Measurements from ENCODE around the gene TRIM50.
"Not testable (repeated sequence)": the region's sequence is repeated elsewhere in the genome, so short reads cannot be mapped to it uniquely, and the experiment has no call there.

Gene TRIM50

DNA sequence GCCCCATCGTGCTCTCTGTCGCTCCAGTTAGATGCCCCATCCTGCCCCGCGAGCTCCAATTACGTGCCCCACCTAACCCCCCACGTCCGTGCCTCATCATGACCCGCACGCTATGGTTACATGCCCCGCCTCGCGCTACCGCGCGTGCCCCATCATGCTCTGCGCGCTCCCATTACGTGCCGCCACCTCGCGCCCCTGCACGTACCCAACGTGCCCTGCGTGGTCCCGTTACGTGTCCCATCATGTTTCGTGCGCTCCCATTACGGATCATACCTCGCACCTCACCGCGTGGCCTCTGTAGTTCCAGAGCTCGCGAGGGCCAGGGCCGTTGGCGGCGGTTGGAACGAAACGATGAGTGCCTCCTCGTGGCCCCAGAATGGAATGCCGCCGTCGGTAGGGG is at the start of gene TRIM50, which contains the start of gene FKBP6:
TSS of gene TRIM50 (minus strand) at position 161 of the 400 bp plus-strand sequence. CDS start 3,295 bp downstream, outside the sequence.
TSS of gene FKBP6 (plus strand) at position 240 of the 400 bp plus-strand sequence. CDS start 268 bp downstream, outside the sequence.
- TF ChIP-seq GATA3, GATA2 (IDR thresholded peaks at IDR 0.05; ENCODE audit: low read depth, low read length): not testable (repeated sequence)

DNA sequence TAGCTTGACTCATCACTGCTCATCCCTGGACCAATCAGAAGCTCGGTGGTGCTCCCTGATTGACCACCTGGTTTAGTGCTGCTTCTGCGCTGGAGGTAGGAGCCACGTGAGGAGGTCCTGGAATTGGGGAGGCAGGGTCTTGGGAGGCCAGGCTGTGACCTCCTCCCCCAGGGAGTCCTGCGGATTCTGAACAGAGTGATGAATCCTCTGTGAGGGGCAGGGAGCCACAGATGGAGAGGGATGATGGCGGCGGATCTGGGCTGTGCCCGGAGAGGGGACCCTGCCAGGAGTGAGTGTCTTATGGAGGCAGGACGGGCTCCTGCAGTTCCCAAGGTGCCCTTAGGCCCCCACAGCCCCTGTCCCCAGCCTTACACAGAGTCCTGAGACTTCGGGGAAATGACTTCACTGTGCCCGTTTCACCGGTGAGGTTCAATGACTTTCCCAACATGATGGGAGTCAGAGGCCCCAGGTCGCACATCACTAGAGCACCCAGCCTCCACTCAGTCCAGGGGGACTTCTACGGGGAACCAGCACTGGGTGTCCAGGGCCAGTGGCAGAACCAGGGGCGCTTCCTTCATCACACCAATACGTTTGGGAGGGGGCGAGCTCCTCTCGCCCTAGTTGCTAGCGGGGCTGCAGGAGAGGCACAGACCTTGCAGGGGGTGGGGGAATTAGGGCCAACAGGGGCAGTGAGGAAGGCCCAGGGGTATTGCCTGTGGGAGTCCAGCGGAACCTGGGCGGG is 49.0 kb upstream of the TRIM50 start:
- TF ChIP-seq GATA3 (IDR thresholded peaks at IDR 0.05; ENCODE audit: low read depth, low read length) (no peak), GATA2 (IDR thresholded peaks at IDR 0.05; ENCODE audit: low read depth, low read length) (no peak)

DNA sequence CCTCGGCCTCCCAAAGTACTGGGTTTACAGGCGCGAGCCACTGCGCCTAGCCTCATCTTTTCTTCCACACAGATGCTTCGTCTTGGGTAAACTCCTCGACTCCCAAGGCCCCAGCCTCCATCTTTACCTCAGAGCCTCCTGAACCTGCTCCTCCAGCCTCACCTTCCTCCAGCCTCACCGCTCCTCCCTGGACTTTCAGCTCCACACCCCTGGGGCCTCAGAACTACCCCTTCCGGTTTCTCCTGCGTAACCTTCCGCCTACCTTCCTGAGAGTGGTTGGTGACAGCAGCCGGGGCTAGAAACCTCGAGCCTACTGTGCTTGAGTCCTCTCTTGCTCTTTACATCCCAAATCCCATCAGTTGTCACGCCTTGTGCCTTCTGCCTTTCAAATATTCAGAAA is 45.9 kb upstream of the TRIM50 start:
- TF ChIP-seq GATA2 (IDR thresholded peaks at IDR 0.05; ENCODE audit: low read depth, low read length), result no peak
- no peak for TF ChIP-seq GATA3 (IDR thresholded peaks at IDR 0.05; ENCODE audit: low read depth, low read length)

DNA sequence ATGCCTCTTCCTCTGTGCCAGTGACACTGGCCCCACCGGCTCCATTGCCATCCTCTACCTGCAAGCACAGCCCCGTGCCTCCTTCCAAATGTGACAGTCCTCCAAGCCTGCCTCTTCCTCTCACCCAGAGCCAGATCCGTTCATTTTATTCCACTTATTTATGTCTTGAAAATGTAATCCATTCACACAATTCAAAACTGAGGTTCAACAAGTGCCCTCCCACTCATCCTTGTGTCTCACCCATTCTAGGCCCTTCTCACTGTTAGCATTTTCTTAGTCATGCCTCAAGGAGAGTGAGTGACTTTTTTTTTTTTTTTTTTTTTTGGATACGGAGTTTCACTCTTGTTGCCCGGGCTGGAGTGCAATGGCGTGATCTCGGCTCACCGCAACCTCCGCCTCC is 41.7 kb upstream of the TRIM50 start:
- TF ChIP-seq GATA3 (IDR thresholded peaks at IDR 0.05; ENCODE audit: low read depth, low read length) (no peak), GATA2 (IDR thresholded peaks at IDR 0.05; ENCODE audit: low read depth, low read length) (no peak)

DNA sequence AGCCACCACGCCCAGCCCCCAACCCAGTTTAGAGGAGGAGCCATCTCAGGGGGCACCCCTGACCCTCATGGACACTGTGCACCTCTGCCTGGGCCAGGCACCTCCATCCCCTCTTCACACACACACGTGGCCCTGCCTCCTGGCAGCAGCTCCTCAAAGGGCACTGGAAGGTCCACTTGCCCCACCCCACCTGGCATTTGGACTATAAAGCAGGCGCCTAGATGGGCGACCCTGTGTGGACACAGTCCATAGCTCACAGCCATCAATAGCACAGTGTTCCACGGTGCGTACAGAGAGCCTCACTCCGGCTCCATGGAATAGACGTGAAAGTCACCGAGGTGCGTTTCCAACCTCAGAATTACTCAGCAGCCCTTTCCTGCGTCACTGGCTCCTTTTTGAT is 41.1 kb upstream of the TRIM50 start:
- no peak for TF ChIP-seq GATA2 (IDR thresholded peaks at IDR 0.05; ENCODE audit: low read depth, low read length)
- TF ChIP-seq GATA3 (IDR thresholded peaks at IDR 0.05; ENCODE audit: low read depth, low read length), result no peak

DNA sequence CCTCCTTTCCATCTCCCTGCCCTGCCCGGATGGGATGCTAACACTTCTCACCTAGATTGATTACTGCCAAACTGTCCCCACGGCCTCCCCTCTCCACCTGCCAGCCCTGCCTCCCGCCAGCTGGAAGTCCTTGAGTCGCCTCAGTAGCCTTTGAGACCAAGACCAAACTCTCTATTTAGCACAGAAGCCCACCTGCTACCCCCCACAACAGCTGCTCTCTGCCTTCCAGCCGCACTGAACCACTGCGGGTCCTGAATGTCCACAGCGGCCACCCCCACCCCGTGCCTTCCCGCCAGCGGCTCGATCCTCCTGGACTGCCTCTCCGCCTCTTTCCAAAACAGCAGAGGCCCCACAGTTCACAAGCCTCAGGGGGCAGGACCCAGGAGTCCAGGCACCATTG is 39.1 kb upstream of the TRIM50 start:
- TF ChIP-seq GATA2 (IDR thresholded peaks at IDR 0.05; ENCODE audit: low read depth, low read length), result no peak
- no peak for TF ChIP-seq GATA3 (IDR thresholded peaks at IDR 0.05; ENCODE audit: low read depth, low read length)

DNA sequence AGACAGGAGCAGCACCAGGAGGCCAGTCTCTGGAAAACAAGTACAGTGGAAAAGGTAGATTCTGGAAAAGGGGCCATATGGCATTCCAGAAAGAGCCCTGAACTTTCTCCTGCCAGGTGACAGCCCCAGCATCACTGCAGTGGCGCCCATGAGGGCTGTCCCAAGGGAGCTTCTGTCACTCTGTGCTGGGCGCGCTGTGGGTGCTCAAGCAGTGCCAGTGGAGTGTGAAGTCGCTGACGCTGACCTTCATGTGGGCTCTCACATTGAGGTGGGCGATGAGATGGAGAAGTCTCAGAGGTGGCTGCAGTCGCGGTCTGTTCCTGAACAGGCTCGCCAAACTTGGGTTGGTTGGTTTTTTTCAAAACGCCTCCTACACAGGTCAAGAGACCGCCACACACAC is 38.2 kb upstream of the TRIM50 start:
- TF ChIP-seq GATA3 (IDR thresholded peaks at IDR 0.05; ENCODE audit: low read depth, low read length) (no peak), GATA2 (IDR thresholded peaks at IDR 0.05; ENCODE audit: low read depth, low read length) (no peak)

DNA sequence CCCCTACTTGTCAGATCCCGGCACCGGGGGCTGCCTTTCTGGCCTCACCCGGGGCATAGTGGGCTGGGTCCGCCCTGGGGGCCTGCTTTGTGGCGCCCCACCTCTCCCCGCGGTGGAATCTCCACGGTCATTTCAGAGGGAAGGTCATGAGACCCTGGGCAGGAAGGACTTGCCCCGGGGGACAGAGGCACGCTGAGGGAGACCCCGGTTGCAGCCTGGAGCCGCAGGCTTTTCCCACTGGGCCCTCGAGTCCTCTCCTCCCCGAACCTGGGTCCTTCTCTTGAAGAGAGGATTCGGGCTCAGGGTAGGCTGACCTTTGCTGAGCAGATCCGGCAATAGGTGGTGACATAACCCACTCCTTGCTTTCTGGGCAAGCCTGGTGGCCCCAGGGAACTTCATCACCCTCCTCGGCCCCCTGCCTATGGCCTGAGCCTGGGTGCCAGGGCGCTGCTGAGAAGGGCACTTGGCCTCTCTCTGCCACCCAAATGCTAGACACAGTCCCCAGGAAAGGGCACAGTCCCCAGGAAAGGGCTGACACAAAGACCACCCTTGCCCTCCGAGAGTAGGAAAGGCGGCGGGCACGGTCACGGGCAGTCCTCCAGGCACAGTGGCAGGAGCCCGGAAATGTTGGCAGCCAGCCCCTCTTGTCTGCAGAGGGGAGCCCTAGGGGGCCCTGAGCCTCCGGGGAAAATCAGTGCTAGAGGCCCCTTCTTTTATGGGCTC is 36.3 kb upstream of the TRIM50 start:
- TF ChIP-seq GATA2 (IDR thresholded peaks at IDR 0.05; ENCODE audit: low read depth, low read length) (no peak), GATA3 (IDR thresholded peaks at IDR 0.05; ENCODE audit: low read depth, low read length) (no peak)

DNA sequence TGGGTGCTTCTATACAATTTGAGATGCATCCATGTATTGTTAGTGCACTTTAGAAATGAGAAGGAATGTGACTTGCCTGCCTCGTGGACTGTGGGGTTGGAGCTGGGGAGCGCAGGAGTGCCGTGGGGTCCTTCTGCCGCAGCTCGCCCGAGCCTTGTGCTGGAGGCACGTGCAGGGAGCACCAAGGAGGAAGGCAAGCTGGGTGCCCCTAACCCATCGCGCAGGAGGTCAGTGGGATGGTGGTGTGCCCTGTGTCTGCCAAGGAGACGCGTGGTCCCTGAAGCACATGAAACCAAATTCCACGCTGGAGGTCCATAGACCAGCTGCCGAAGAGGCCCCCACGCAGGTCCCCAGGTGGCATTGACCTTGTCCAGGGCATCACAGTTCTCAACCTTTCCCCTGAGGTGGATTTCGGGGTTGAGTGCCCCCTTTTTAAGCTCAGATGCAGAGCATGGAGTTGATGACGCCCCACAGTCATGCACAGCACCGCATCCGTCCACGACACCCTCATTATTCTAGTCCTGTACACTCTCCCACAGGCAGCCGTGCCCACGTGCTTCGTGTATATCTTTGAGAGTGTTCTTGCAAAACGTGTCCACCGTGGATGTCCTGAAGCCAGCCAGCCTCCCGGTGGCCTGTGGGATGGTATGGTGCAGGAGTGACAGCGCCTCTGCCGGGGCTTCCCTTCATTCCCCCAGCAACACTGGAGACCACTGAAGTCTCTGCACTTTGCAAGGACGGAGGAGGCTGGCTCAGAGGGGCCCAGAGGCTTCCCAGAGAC is 35.5 kb upstream of the TRIM50 start:
- TF ChIP-seq GATA3 (IDR thresholded peaks at IDR 0.05; ENCODE audit: low read depth, low read length), result no peak
- TF ChIP-seq GATA2 (IDR thresholded peaks at IDR 0.05; ENCODE audit: low read depth, low read length), result no peak

DNA sequence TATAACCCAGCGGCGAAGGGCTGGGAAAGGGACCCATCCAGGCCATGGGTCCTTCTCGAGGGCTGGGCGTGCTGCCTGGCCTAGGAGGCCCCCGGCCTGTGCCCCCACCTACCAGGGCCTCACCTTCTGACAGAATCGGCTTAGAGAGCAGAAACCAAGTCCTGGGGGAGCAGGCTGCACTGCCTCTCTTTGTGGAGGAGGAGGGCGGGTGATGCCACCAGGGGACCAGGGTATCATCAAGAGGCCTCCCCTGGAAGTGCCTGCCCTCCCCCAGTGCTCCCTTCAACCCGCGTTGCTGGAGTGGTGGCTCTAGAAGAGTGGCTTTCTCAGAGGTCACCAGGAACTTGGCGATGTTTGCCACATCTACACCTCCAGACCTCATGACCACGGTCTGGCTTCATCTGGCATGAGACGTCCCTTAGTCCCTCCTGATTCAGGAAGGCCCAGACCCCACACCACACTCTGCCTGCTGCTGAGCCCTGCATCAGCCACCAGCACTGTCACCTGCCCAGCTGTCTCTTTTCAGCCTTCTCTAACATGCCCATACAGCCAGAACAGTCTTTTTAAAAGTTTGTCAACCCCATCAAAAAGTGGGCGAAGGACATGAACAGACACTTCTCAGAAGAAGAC is 32.0 kb upstream of the TRIM50 start:
- no peak for TF ChIP-seq GATA3 (IDR thresholded peaks at IDR 0.05; ENCODE audit: low read depth, low read length)
- TF ChIP-seq GATA2 (IDR thresholded peaks at IDR 0.05; ENCODE audit: low read depth, low read length), result no peak

DNA sequence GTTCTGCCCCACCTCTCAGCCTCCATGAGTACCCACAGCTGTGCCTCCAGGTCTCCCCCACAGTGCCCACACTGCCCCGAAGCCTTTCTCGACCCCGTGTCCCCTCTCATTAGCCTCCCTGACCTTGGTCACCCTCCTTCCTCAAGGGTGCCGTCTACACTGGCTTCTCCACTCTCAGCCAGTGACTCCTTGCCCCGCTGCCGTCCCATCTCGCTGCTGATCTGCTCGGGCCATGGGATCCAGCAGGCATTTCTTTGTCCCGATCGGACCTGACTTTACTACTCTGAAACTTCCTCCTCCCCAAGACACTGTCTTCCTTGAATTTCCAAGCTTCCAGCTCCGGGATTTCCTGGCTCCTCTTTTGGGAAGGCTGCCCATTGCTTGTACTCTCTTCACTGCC is 31.4 kb upstream of the TRIM50 start:
- no peak for TF ChIP-seq GATA2 (IDR thresholded peaks at IDR 0.05; ENCODE audit: low read depth, low read length)
- no peak for TF ChIP-seq GATA3 (IDR thresholded peaks at IDR 0.05; ENCODE audit: low read depth, low read length)

DNA sequence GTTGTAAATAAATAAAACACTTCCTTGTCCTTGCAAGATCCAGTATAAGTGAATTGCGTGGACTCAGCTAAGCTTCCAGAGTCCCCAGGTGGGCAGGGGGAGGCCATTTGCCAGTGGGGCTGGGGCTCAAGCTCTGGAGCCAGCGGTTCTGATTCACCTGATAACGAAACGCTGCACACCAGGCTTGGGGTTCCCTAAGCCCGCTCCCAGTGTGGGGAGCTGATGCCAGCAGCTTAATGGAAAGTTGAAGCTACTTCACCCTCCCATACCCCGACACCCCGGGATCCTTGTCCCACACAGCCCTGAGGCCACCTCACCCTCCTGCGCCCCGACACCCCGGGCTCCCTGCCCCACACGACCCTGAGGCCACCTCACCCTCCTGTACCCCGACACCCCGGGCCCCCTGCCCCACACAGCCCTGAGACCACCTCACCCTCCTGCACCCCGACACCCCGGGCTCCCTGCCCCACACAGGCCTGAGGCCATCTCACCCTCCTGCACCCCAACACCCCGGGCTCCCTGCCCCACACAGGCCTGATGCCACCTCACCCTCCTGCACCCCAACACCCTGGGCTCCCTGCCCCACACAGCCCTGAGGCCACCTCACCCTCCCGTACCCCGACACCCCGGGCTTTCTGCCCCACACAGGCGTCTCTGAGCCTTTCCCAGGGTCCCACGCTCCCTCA is 30.9 kb upstream of the TRIM50 start:
- TF ChIP-seq GATA3 (IDR thresholded peaks at IDR 0.05; ENCODE audit: low read depth, low read length) (no peak), GATA2 (IDR thresholded peaks at IDR 0.05; ENCODE audit: low read depth, low read length) (peak; percentile 27; the same call in 1 of the 2 replicates)

DNA sequence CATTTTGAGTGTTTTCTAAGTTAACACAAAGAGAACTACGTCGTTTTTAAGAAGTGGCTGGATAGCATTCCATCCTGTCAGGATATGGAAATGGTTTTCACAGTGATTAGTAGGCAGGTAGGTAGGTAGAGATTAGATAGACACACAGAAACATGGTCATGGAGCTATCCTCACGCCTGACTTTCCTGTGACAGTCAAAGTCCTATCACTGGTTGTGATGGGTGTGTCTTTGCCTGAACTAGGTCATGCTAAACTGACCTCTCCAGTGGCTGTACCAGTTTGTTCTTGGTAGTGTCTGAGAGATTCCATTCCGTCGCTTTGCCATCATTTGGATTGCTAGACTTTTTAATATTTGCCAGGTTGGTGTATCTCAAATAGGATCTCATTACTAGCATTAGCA is 28.3 kb upstream of the TRIM50 start:
- TF ChIP-seq GATA2 (IDR thresholded peaks at IDR 0.05; ENCODE audit: low read depth, low read length) (no peak), GATA3 (IDR thresholded peaks at IDR 0.05; ENCODE audit: low read depth, low read length) (no peak)

Measured in SH-SY5Y (cell line).